Colonic mucosa (tissue), 4 donors: ENCODE data around the gene DPP3. TPM values are rescaled to one million over a fixed set of nuclear protein-coding genes. Genes with fewer than 3 reads are reported as not detected.
"Not testable (repeated sequence)": the region's sequence is repeated elsewhere in the genome, so short reads cannot be mapped to it uniquely, and the experiment has no call there.

Experiments used
- DNase-seq: peaks from one replicate; pipeline ENCODE4 v3.0.0-alpha.2; 2020
- H3K27ac ChIP-seq: fragments of 200-600 bp; one replicate; pipeline ENCODE4 v1.8.0; 2021
- H3K27me3 ChIP-seq: fragments of 200-600 bp; one replicate; pipeline ENCODE4 v1.8.0; 2021
- H3K36me3 ChIP-seq: fragments of 200-600 bp; one replicate; pipeline ENCODE4 v1.8.0; 2021
- H3K4me1 ChIP-seq: fragments of 200-600 bp; one replicate; pipeline ENCODE4 v1.8.0; 2021; ENCODE audit warnings: mild to moderate bottlenecking
- H3K4me3 ChIP-seq: fragments of 200-600 bp; one replicate; pipeline ENCODE4 v1.8.0; 2021
- H3K9ac ChIP-seq, 2 donors: one replicate each; pipeline ENCODE4 v1.7.0; 2013; ENCODE audit warnings: control low read depth in 2 of 2, low read depth in 2 of 2, low read length in 2 of 2
- H3K9me3 ChIP-seq: fragments of 200-600 bp; one replicate; pipeline ENCODE4 v1.8.0; 2021
- CTCF ChIP-seq: fragments of 200-600 bp; IDR thresholded peaks from one replicate; pipeline ENCODE4 v1.8.0; 2022; ENCODE audit warnings: antibody characterized with exemption, mild to moderate bottlenecking
- intact Hi-C: fragments of 100-400 bp; cut with DNase I; formaldehyde crosslinking; loops from one replicate; pipeline ENCODE4 v1.14.1; 2022
- total RNA-seq, 2 donors: library from RNA; stranded (reverse); fragmentation: NEBNext Ultra II Directional in 1 of 2; extraction: Animal tissue kit (Norgen Biotek cat#: 25700) in 1 of 2; gene quantifications; one replicate each; pipeline ENCODE4 v1.2.1, GENCODE V29; 2021
- donor health status: healthy.
- donor health status: DM: no; HTN: no; CAD: no.
- donor health status: DM: no; HTN: no; CAD: no.

DPP3 gene
- total RNA-seq, 2 donors from 2014 or later = 70.3 to 124 TPM

DNA sequence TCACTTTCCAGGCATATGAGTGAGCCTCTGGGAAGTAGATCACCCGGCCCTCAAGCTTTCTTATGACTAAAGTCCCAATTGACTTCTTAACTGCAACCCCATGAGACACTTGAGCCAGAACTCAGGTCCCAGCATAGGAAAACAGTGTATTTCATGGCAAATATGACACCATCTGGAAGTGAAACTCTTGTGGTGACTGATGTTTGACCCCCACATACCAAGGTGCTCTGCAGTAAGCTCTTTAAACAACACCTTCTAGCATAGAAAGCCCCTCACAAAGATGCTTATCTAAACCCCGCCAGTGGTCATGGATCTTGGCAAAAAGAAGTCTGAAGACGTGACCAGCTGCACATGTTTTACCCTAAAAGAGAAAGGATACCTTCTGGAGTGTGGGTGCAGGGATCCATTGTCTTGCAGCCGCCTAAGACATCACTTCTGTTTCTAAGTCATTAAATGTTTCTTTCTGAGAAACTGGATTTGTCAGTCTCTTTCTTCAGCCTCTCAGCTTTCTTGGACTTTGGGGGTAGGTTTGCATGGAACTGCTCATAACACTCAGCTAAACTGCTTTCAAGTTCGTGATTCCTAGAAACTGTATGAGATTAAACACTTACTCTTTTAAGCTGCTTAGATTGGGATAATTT lies 21.0 kb upstream of the DPP3 start:
- H3K4me3 ChIP-seq = no peak overlapping the region

DNA sequence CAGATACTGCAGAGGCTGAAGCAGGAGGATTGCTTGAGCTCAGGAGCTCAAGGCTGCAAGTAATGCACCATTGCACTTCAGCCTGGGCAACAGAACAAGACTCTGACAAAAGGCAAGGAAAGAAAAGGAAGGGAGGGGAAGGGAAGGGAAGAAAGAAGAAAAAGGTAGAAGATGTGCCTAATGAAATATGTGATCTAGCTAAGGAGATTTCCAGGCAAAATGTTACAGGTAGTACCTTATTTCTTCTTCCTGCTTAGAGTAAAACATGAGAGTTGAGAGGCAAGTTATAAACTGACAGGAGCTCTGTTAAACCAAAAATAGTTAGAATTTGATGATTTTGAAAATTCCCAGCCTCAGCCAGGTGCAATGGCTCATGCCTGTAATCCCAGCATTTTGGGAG lies 18.2 kb upstream of the DPP3 start:
- Histone ChIP-seq H3K9ac (no peak overlapping the region), H3K36me3 (no peaks in the 10 kb centered on the region), H3K27ac (no peak overlapping the region), H3K4me3 (no peak overlapping the region), H3K9me3 (no peaks in the 10 kb centered on the region), H3K27me3 (no peaks in the 10 kb centered on the region), H3K4me1 (peaks cover 5% of the 10 kb centered on the region)
- no peak for DNase-seq
- no peak for TF ChIP-seq CTCF
- intact Hi-C loops = no loop called here

More for the DNA sequence above, 21.0 kb upstream of the DPP3 start:
- Histone ChIP-seq H3K9me3 (no peaks in the 10 kb centered on the region), H3K4me1 (no peaks in the 10 kb centered on the region), H3K27ac (no peak overlapping the region), H3K9ac (no peak overlapping the region), H3K36me3 (no peaks in the 10 kb centered on the region), H3K27me3 (no peaks in the 10 kb centered on the region)
- TF ChIP-seq CTCF = no peak
- no peak for DNase-seq
- intact Hi-C loops = no loop called here

DNA sequence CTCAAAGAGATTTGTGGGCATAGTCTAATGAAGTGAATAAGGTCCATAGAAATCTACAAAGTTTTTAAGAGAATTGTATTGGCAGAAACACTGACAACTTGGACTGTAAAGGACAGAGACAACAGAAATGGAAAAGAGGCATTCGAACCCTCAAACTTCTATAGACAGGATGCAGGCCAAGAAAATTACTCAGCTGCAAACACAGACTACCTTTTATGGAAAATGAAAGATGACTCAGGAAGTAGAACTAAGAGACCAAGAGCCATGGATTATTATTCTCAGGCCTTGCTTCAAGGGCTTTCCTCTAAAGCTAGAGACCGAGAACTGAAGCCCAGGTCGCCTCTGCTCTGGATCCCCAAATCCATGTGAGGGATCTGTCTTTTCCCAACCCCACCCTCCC lies 17.3 kb upstream of the DPP3 start:
- Histone ChIP-seq H3K36me3 (no peaks in the 10 kb centered on the region), H3K27me3 (no peaks in the 10 kb centered on the region)
- no peak for DNase-seq

GRCh38 chr11:66464116-66464515 lies 16.1 kb upstream of the DPP3 start:
- DNase-seq, H3K9ac ChIP-seq, H3K27ac ChIP-seq, H3K9me3 ChIP-seq, intact Hi-C loops, H3K36me3 ChIP-seq, H3K27me3 ChIP-seq, H3K4me3 ChIP-seq: not testable (repeated sequence)
- H3K4me1 ChIP-seq = peaks cover 12% of the 10 kb centered on the region

More for the DNA sequence above, 17.3 kb upstream of the DPP3 start:
- TF ChIP-seq CTCF = no peak
- H3K9me3 ChIP-seq = no peaks in the 10 kb centered on the region
- H3K27ac ChIP-seq = no peak overlapping the region
- H3K4me3 ChIP-seq = no peak overlapping the region
- intact Hi-C loops = no loop called here
- no peak overlapping the region for H3K9ac ChIP-seq
- H3K4me1 ChIP-seq = peaks cover 10% of the 10 kb centered on the region

DNA sequence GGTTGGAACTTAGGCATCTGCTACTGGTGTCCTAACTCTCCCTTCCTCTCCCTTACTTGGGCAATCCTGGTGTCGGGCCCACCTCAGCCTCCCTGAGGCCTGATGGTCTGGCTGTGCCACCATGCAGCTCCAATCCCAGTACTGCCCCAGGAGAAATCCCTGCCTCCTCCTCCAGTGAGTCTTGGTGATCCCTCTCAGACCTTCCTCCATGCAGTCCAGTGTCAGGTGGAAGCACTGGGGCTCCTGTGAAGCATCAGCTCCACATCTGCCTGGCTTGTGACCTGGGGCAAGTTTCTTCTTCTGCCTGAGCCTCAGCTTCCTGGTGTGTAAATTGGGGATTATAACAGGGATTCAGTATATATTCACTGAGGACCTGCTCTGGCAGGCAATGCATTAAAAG lies 15.3 kb upstream of the DPP3 start:
- Histone ChIP-seq H3K36me3 (no peaks in the 10 kb centered on the region), H3K9me3 (no peaks in the 10 kb centered on the region), H3K27me3 (no peaks in the 10 kb centered on the region), H3K4me1 (peaks cover 12% of the 10 kb centered on the region), H3K9ac (peak overlapping the region in 1 of 2 donors; percentile 35), H3K4me3 (no peak overlapping the region), H3K27ac (no peak overlapping the region)
- DNase-seq = no peak
- TF ChIP-seq CTCF = no peak
- intact Hi-C loops = no loop called here

GRCh38 chr11:66465373-66466224 lies 14.6 kb upstream of the DPP3 start:
- no peaks in the 10 kb centered on the region for H3K9me3 ChIP-seq
- H3K9ac ChIP-seq = peak overlapping the region; percentile 35 to 58
- no peaks in the 10 kb centered on the region for H3K27me3 ChIP-seq
- no peak for TF ChIP-seq CTCF
- H3K36me3 ChIP-seq = no peaks in the 10 kb centered on the region
- H3K4me1 ChIP-seq = peaks cover 12% of the 10 kb centered on the region
- peak overlapping the region; percentile 56 for H3K4me3 ChIP-seq
- intact Hi-C loops = no loop called here
- no peak for DNase-seq
- no peak overlapping the region for H3K27ac ChIP-seq
